ENCODE results near the gene NBPF3.

NBPF3 gene

DNA sequence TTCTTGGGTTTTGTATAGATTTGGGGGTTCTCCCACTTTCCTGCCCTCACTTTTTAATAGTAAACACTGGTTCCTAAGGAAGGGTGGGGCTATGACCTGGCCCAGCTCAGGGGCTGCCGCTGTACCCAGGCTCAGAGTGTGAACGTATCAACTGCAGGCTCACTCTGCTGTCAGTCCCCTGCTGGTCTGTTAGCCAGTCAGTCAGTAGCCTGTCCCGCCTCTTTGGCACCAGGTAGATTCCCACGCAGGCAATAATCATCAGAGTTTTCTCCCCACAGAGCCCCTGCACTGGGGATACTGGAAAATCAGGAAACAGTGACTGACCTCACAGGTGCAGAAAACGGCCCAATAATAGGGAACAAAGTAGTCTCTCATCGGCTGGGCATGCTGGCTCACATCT, 54.3 kb downstream of the NBPF3 start:
- DNase-seq (ENCODE audit: low read depth, low spot score) = no peak

DNA sequence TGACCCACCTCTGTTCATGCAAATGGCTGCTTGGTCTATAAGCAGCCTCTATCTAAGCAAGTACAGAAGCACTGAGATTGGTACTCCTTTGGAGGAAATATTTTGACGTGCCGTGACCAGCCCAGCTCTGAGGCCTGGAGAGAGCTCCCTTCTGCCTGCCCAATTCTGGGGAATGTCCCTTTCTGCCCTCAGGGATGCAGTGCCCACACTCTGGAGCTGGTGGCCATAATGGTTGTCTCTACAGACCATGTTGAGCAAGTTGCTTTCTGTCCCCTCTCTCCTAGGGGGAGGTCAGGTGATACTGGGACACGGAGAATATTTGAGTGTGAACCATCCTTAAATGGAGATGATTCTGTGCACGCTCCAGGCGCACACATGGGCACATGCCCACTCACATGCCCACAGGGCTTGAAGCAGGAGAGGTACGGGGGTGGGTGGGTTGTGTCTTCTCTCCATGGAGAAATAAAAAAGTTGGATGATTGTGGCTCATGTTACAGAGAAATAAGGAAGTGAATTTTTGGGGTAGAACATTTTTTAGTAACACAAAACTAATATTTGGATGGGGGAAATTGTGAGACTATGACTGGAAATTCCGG, 55.4 kb downstream of the NBPF3 start:
- no peak for DNase-seq (ENCODE audit: low read depth, low spot score)

DNA sequence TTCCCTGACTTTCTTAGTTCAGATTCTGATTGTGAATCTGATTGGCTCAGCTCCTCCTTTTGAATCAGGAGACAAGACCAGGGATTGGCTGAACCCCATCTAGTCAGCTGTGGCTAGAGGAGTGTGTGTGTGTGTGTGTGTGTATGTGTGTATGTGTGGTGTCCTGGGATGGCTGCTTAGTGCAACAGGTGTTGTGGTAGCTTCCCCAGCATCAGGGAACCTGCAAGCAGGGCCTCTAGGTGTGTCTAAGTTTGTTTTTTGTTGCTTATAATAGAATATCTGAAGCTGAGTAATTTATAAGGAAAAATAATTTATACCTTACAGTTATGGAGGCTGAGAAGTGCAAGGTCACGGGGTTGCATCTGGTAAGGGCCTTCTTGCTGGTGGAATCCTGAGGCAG, 56.1 kb downstream of the NBPF3 start:
- no peak for DNase-seq (ENCODE audit: low read depth, low spot score)

DNA sequence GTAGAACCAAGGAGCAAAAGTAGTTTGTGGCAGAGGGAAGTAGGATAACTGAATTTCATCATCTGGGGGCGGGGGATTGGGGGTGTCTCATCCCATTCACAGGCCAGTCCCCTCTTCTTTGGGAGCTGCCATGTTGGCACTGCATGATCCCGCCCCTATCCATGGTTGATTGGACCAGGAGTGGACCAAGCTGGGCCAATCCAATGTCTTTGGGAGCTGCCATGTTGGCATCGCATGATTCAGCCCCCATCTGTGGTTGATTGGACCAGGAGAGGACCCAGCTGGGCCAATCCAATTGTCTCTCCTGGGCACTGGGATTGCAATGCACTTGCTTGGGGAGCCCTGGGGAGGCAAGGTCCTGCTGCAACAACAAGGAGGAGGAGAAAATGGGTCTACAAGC, 56.9 kb downstream of the NBPF3 start:
- no peak for DNase-seq (ENCODE audit: low read depth, low spot score)

DNA sequence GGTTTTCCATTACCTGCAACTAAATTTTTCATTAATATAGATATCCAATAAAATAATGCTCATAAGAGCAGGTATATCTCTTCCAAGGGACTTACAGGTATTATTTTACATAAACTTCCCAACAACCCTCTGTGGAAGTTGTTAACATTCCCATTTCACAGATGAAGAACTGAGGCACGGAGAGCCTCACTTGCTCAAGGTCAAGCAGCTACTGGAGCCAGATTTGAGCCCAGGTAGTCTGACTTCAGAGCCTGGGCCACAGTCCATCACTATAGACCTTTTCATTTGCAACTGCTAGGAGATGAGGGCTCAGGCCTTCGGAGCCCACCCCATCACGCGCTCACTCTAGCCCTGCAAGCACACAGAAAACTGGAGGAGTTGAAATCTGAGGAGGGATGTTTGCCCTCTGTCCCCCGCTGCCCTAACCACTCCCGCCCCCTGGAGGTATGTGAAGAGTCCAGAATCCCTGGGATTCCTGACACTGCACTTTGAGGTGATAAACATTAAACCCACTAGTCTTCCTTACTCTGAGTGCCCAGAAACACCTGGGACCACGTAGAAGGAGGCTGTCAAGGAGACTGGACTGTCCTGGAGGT, 57.6 kb downstream of the NBPF3 start:
- DNase-seq (ENCODE audit: low read depth, low spot score) = no peak

DNA sequence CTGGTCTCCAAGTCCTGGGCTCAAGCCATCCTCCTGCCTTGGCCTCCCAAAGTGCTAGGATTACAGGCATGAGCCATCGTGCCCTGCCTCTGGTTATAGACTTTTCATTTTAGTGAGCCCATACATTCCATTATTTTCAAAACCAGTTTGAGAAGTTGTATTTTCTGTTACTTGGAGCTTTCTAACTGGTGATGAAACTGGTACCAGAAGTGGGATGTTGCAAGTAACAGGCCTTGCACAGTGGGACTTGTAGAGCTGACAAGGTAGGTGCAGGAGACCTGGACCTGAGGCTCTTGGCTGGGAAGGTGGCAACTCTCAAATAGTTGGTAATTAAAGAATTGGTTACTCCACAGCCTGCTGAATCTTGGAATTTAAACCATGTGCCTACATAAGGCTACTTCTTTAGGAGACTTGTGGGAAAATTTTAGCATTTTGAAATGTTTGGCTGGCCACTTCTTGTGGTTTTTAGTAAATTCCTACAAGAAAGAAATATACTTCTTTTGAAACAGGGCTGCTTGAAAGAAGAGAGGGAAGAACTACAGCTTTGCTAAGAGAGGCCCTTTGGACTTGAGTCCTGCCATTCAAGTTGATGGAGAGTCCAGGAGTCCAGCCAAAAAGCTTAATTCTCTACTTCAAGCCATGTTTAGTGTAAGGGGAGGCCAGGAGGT, 59.5 kb downstream of the NBPF3 start:
- no peak for DNase-seq (ENCODE audit: low read depth, low spot score)

DNA sequence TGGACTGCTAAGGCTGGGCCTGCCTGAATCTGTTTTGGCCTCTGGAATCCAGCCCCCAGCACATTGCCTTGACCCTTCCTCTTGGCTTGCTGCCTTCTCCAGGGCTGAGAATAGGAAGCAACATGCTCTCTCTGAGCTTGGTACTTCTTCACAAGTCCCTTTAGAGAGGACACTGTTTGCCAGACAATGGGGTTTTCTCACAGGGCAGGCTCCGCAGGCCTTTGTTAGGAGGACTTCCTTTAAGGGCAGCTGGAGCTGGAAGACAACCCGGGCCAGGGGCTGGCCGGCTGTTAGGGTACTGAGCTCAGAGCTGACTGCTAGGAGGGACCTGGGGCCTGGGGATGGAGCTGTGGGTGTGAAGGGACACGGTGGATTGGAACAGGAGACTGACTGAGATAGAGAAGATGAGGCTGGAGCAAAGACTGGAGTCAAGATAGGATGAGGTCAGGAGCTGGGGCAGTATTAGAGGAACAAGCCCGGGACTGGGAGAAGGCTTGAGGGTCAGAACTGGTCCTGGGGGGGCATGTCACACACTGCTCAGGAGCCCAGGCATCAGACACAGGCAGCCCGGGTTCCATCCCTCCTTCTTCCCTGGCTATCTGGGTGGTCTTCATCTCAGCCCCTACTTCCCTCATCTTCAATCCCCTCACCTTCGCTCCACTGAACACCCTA, 63.9 kb downstream of the NBPF3 start:
- no peak for DNase-seq (ENCODE audit: low read depth, low spot score)

DNA sequence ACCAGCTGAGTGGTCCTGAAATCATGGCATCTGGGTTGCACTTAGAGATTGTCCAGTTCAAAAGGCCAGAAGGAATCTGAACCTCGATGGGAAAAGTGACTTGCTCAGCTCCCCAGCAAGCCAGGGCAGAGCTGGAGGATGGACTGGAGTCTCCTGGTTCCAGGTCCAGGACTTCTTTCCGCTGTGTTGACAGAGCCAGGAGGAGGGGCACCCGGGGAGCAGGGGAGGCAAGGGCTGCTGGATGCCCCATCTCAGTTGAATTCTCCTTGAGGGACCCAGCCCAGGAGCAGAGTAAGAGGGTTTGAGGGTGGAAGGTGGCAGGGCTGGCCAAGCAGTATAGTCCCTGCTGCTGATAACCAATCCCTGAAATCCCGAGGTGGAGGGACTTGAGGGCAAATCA, 66.9 kb downstream of the NBPF3 start:
- DNase-seq (ENCODE audit: low read depth, low spot score) = no peak

DNA sequence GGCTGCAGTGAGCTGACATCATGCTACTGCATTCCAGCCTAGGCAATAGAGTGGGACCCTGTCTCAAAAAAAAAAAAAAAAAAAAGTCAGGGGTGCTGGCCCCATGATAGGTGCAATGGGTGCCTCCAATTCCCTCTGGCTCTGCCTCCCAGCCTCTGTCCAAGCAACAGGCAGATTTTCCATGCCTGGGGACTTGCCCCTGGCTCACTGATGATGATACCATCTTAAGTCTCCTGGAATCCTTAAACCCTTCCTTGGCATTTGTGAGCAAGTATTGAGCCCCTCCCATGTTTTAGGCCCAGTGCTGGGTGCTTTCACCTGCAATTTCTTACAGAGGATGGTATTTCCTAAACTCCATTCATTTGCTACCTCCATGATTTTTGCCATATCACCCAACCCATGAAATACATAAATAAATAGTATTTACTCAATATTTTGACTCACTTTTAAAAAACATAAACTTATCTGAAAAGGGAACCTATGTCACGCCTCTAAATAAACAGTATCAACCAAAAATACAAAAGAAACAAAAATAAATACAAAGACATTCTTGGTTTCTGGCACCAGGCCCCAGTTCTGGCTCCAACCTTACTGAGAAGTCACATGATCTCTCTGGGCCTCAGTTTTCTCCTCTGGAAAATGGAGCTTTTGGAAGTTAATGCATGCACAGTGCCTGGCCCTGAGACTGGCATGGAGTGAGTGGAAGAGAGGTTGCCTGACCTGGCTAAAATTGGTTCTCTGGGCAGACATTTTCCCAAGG, 67.8 kb downstream of the NBPF3 start:
- DNase-seq (ENCODE audit: low read depth, low spot score) = no peak

DNA sequence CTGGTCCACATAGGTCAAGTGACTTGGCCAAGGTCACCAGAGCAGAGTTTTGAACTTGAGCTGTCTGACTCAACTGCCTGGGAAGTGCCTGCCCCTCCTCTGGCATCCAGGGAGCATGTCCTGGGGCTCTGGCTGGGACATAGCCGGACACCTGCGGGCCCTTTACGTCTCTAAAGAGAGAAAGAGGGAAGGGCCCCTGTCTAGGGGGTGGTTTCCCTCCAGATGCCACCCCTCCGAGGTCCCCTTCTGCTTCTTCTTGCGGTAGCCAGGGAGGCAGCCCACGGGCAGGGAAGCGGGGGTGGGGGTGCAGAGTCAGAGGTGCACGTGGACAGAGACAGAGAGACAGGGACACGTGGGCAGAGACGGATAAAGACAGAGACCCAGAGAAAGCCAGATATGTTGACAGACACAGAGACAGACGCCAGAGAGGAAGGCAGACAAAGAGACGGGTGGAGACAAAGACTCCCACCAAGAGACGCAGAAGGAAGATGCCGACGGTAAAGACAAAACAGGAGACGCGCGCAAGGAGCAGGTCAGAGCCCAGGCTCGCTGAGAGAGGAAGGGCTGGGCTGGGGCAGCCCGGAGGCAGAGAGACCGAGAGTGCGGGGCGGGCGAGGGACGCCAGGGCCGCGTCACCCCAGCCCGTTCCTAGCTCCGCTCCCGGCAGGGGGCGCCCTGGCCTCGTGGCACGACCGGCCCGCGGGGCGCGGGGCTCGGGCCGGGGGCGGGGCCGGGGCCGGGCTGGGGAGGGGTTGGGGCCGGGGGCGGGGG, 68.8 kb downstream of the NBPF3 start:
- no peak for DNase-seq (ENCODE audit: low read depth, low spot score)

DNA sequence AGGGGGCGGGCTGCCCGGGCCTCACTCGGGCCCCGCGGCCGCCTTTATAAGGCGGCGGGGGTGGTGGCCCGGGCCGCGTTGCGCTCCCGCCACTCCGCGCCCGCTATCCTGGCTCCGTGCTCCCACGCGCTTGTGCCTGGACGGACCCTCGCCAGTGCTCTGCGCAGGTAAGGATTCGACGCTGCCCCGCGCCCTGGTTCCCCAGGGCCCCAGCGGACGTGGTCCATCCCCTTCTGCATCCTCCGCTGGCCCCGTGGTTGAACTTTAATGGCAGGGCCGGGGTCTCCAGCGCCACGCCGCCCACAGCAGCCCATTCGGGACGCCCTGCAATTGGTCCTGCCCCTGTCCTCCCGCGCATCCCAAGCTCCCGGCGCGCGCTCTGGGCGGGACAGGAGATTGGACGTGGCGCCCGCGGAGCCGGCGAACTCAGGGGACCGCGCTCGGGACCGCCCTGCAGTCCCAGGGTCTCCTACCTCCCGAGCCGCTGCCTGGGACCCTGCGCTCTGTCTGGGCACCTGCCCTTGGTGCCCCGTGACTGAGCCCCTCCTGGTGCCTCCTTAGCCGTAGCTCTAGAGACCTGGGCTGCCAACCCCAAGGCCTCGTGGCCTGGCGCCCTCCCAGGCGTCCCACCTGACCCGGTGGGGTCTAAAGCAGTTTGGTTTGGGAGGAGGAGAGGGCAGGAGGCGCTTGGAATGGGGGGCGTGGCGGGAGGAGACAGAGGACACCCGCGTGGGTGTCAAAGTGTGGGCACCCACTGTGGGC, 69.6 kb downstream of the NBPF3 start, which contains the start of gene ALPL:
TSS of gene ALPL (plus strand) at position 73 of the 762 bp plus-strand sequence. CDS start 44,659 bp downstream, outside the sequence.
- DNase-seq (ENCODE audit: low read depth, low spot score) = no peak

DNA sequence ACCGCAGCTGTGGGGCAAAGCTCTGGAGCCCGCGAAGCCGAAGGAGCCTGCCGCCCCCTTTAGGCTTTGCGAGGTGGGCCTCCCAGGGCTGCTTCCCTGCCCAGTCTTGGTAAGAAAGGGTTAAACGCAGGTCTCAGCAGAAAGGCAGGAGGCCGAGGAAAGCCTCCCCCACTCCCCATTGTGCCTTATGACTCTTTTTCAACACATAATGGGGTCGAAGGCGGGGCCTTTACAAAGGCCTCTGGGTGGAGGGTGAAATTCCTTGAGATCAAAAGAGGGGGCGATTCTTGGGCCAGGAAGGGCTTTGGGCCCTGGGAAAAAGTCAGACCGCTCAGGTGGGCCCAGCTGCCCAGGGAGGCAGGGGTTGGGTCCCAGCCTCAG, 70.2 kb downstream of the NBPF3 start:
- DNase-seq (ENCODE audit: low read depth, low spot score) = no peak

DNA sequence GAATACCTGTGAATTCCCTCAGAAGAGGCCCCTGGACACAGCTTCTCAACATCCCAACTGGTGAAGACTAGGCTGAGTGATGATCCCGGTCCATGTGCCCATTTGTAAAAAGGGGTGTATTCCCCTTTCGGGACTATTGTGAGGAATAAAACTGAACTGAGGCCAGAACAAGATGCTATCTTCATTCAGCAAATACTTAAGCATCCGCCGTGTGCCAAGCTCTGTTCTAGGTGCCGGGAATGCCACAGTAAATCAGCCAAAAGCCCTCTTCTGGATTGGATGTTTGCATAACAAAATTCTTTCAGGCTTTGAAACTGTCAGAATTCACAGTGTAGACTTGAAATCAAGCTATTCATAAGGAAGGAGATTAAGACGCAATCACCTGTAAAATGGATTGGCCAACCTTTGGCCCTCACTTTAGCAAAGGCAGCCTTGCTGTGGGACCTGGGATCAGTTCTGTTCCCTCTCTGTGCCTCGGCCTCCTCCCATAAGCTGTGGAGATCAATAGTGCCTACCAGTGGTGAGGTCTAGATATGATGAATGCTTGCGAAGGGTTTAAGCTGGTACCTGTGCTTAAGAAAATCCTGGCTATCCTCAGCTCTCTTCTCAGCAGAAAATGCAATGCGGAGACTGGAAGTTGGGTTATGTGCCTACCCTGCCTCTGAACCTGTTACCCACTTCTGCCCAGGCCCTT, 71.1 kb downstream of the NBPF3 start:
- no peak for DNase-seq (ENCODE audit: low read depth, low spot score)

DNA sequence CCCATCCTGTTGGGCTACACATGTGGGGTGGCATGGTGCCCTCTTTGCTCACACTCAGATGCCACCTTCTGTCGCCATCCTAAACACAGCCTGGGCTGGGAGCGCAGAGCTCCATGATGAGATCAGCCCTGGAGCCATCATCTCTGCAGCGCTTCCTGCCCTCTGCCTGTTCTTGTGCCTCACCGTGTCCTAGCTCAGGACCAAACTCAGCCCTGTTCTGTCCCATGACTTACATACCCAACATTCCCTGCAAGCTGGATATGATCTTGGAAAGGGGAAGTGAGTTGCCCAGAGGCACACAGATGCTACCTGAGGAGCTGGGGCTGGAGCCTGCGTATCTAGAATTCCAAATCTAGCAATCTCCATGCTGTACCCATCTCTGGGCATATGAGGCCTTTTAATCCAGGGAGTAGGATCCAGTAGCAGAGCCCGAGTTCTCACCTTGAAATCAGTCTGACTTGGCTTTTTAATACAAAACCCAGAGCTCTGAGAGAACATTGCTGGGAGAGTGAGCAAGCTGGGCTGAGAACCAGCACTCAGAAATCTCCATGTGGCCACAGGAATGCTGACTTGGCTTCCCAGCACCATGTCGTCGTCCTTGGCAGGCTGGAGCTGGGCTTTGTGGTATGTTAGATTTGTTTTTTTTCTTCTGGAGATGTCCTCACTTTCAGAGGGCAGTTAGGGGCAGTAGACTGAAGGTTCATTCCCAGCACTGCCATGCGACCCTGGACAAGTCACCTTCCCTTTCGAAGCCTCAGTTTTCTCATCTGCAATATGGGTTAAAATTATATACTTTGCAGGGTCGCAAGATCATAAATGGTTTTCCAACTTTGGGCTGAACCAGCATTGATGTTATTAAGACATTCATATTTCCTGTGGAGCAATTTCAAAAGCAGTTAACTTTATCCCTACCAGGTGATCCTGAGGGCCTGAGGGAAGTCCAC, 71.9 kb downstream of the NBPF3 start:
- peak; percentile 69 for DNase-seq (ENCODE audit: low read depth, low spot score)

DNA sequence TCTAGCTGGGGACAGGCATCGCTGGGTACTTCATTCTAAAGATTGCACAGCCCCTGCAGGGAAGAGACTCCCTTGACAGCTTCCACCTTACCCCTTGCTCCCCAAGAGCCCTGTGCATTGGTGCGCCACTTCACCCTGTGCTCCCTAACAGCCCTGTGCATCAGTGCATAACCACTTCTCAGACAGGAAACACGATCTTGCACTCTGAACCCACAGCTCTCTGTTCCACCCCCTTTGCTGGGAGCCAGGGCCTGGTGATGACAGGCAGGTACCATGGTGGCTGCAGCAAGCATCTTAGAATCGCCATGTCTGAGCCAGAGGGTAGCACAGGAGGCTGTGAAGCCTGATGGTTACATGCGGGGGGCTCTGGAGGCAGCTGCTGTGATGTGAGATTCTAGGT, 74.3 kb downstream of the NBPF3 start:
- DNase-seq (ENCODE audit: low read depth, low spot score) = no peak

DNA sequence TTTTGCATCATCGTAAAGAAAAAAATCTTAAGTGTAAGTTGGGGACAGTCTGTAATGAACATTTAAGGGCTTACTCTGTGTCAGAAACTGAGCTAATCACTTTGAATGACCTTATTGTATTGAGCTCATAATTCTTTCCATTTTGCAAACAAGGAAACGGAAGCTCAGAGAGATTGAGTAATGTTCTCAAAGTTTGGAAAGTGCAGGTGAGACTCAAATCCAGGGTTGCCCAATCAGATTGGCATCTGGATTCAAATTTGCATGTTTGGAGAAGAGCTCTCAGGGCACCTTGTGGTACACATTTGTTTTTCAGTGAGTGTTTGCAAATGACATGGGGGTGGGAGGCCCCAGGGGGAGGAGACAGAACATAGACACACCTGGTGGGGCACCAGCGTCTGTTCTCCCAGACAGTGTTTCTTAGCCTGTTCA, 77.2 kb downstream of the NBPF3 start:
- no peak for DNase-seq (ENCODE audit: low read depth, low spot score)

DNA sequence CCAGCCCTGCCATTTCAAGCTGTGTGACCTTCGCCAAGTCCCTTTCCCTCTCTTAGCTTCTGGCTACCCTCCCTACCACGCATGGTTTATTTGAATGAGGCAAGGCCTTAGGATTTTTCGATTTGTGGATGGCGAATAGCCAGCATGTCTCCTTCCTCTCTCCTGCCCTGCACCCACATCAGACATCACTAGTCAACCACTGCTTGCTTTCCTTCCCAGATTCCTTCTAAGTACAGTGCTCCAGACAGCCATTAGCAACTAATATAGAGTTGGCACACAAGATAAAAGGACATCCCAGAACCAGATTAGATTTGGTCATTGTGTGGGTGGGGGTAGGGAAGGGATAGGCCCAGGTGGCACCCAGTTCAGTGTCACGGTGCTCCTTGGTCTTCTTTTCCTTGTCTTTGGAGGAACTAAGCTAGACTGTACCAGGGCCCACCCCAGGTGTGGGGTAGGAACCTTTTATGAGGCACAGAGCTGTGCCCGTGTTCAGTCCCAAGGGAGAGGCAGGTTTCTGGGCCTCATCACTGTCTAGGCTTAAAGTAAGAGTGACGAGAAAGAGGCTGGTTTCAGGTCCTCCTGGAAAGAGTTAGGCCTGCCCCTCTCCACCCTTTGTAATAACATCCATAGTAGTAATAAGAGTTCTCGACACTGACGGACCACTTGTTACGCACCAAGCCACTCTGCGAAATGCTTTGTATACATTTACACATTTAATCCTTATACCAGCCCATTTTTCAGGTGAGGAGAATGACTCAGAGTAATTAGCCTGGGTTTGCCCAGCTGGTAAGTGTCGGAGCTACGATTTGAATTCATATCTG, 77.9 kb downstream of the NBPF3 start:
- DNase-seq (ENCODE audit: low read depth, low spot score) = no peak

Data from brain pericyte (primary cell).